Fibroblast of lung (primary cell): ENCODE results near the gene SSH2.

ENCODE experiments used
- CTCF ChIP-seq, 2 donors: IDR thresholded peaks in 1 of 2; conservative IDR thresholded peaks in 1 of 2; 1 replicate in 1 of 2; 2 replicates in 1 of 2; pipeline ENCODE4 v1.5.1; 2011 to 2012; ENCODE audit warnings: low read length in 2 of 2, control low read depth in 1 of 2, inconsistent platforms in 1 of 2, low read depth in 1 of 2, mild to moderate bottlenecking in 1 of 2
- EZH2 ChIP-seq: IDR thresholded peaks from 2 replicates; pipeline ENCODE4 v1.5.1; 2012; ENCODE audit warnings: low read length, control low read depth, mild to moderate bottlenecking; ENCODE audit errors: missing control alignments

GRCh38 chr17:29707212-29707571 lies 222.8 kb downstream of the SSH2 start:
- TF ChIP-seq CTCF (conservative IDR thresholded peaks at IDR 0.05 in 1 of 2, IDR thresholded peaks at IDR 0.05 in 1 of 2; ENCODE audit: low read depth in 1 of 2, low read length in 2 of 2), result no peak
- no peak for TF ChIP-seq EZH2
